Subcutaneous abdominal adipose tissue (tissue), 5 donors: ENCODE data around the gene GIMAP7.
A peak's percentile ranks its signal among the peaks of the same experiment; 100 is the strongest.

Source experiments
- H3K27ac ChIP-seq: one replicate; pipeline ENCODE4 v1.7.0; 2013; ENCODE audit warnings: low read depth, mild to moderate bottlenecking, inconsistent platforms, low read length, moderate library complexity
- H3K27me3 ChIP-seq, 5 donors: one replicate each; pipeline ENCODE4 v1.7.0; 2013; ENCODE audit warnings: low read length in 5 of 5, inconsistent platforms in 1 of 5; ENCODE audit not compliant: control insufficient read depth in 5 of 5, insufficient read depth in 4 of 5
- H3K36me3 ChIP-seq, 5 donors: one replicate each; pipeline ENCODE4 v1.7.0; 2013; ENCODE audit warnings: low read length in 5 of 5; ENCODE audit not compliant: control insufficient read depth in 5 of 5, insufficient read depth in 5 of 5
- H3K4me1 ChIP-seq, 5 donors: one replicate each; pipeline ENCODE4 v1.7.0; 2013; ENCODE audit warnings: low read length in 5 of 5, mild to moderate bottlenecking in 3 of 5, moderate library complexity in 1 of 5; ENCODE audit not compliant: control insufficient read depth in 5 of 5, insufficient read depth in 5 of 5
- H3K4me3 ChIP-seq, 5 donors: one replicate each; pipeline ENCODE4 v1.7.0; 2013; ENCODE audit warnings: low read length in 5 of 5, low read depth in 1 of 5
- H3K9ac ChIP-seq, 5 donors: one replicate each; pipeline ENCODE4 v1.7.0; 2013; ENCODE audit warnings: low read length in 5 of 5, mild to moderate bottlenecking in 4 of 5, moderate library complexity in 3 of 5
- H3K9me3 ChIP-seq, 5 donors: one replicate each; pipeline ENCODE4 v1.7.0; 2013; ENCODE audit warnings: low read length in 5 of 5; ENCODE audit not compliant: control insufficient read depth in 5 of 5
- donor health status: healthy.
- donor health status: healthy.
- donor health status: healthy.
- donor health status: healthy.
- donor health status: healthy.

GIMAP7 gene

GRCh38 chr7:150514748-150515222 is at the start of gene GIMAP7:
TSS of gene GIMAP7 (plus strand) at chr7:150514872. CDS start at chr7:150519975, 5,103 bp downstream.
- Histone ChIP-seq H3K27me3 (no peaks in the 10 kb centered on the region), H3K4me1 (peaks cover 0 to 13% (median 0%) of the 10 kb centered on the region in 5 donors), H3K27ac (peak within 1 kb of the TSS; percentile 63)

DNA sequence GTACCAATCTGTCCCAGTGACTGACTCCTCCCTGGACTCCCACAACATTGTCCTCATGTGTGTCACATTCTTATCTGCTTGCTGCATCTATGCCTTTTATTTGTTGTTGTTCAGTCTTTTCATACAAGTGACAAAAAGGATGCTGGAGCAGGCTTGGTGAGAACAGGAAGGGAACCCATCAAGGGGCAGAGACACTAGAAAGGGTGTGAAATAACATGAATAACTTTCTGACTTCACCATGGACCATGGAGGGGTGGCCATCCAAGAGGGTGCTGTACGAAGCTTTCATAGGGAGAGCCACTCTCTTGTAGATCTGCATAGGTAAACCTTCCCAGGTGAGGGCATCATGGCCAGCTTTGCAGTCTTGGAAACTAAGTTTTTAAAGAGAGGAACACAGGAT is 49.7 kb upstream of the GIMAP7 start:
- no peak overlapping the region for H3K9ac ChIP-seq
- peaks cover 5 to 31% (median 28%) of the 10 kb centered on the region in 5 donors for H3K9me3 ChIP-seq
- peaks cover 0 to 25% (median 0%) of the 10 kb centered on the region in 5 donors for H3K4me1 ChIP-seq
- H3K27me3 ChIP-seq, result no peaks in the 10 kb centered on the region
- H3K36me3 ChIP-seq, result peaks cover 0 to 10% (median 5%) of the 10 kb centered on the region in 5 donors
- peak overlapping the region; percentile 13 for H3K27ac ChIP-seq
- H3K4me3 ChIP-seq, result no peak overlapping the region

More at GRCh38 chr7:150514748-150515222, at the start of gene GIMAP7:
- Histone ChIP-seq H3K4me3 (peak within 1 kb of the TSS; percentile 71 to 96 (median 89)), H3K9me3 (peaks cover 0 to 4% (median 0%) of the 10 kb centered on the region in 5 donors), H3K9ac (peak within 1 kb of the TSS; percentile 46 to 91 (median 72)), H3K36me3 (no peaks in the 10 kb centered on the region)

GRCh38 chr7:150465414-150465813 is 49.3 kb upstream of the GIMAP7 start:
- Histone ChIP-seq H3K36me3 (peaks cover 0 to 9% (median 5%) of the 10 kb centered on the region in 5 donors), H3K4me3 (no peak overlapping the region), H3K4me1 (peaks cover 0 to 25% (median 0%) of the 10 kb centered on the region in 5 donors), H3K9ac (no peak overlapping the region), H3K27ac (no peak overlapping the region), H3K9me3 (peaks cover 5 to 28% (median 24%) of the 10 kb centered on the region in 5 donors), H3K27me3 (no peaks in the 10 kb centered on the region)

DNA sequence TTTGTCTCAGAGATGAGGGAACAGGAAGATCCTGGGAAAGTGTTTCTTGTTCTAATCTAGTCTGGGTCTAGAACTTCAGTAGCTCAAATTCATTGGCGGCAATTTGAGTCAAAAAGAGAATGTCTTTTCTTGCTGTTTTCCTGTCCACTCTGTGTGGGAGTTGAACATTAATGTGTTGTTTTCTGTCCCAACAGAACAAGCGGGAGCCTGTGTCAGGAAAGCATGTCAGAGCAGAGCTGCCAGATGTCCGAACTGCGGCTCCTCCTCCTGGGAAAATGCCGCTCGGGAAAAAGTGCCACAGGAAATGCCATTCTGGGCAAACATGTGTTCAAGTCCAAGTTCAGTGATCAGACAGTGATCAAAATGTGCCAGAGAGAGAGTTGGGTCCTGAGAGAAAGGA is 48.2 kb upstream of the GIMAP7 start:
- H3K27me3 ChIP-seq, result no peaks in the 10 kb centered on the region
- H3K27ac ChIP-seq, result peak overlapping the region; percentile 13
- H3K4me3 ChIP-seq, result peak overlapping the region in 3 of 5 donors; percentile 59 to 67 (median 64)
- H3K36me3 ChIP-seq, result peaks cover 0 to 14% (median 10%) of the 10 kb centered on the region in 5 donors
- H3K9me3 ChIP-seq, result peaks cover 3 to 19% (median 13%) of the 10 kb centered on the region in 5 donors
- H3K9ac ChIP-seq, result peak overlapping the region in 1 of 5 donors; percentile 25
- peaks cover 0 to 28% (median 0%) of the 10 kb centered on the region in 5 donors for H3K4me1 ChIP-seq

DNA sequence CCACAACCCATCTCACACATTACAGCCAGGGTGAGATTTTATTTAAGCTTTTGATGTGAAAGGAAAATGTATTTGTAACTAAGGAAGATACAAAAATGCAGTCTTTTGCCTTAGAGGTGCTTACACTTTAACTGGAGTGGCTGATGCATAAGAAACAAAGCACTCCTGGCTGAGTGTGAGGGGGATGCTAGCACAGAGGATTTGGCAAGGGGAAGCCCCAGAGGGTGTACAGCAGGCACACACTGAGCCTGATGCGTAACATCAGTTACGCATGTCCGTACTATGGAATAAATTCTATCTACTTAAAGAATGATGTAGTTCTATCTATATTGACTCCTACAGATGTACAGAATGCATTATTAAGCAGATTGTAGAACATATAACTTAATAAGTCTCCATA is 46.4 kb upstream of the GIMAP7 start:
- Histone ChIP-seq H3K4me1 (peaks cover 0 to 43% (median 0%) of the 10 kb centered on the region in 5 donors), H3K27me3 (no peaks in the 10 kb centered on the region), H3K9ac (peak overlapping the region in 1 of 5 donors; percentile 71), H3K4me3 (peak overlapping the region in 4 of 5 donors; percentile 13 to 67 (median 62)), H3K36me3 (peaks cover 0 to 26% (median 14%) of the 10 kb centered on the region in 5 donors), H3K9me3 (peaks cover 0 to 6% (median 4%) of the 10 kb centered on the region in 5 donors), H3K27ac (peak overlapping the region; percentile 53)

- Histone ChIP-seq H3K36me3 (peaks cover 0 to 44% (median 31%) of the 10 kb centered on the region in 5 donors), H3K4me1 (peaks cover 0 to 54% (median 0%) of the 10 kb centered on the region in 5 donors), H3K27ac (no peak overlapping the region), H3K9ac (no peak overlapping the region), H3K27me3 (no peaks in the 10 kb centered on the region), H3K9me3 (no peaks in the 10 kb centered on the region), H3K4me3 (peak overlapping the region in 1 of 5 donors; percentile 23)
These were observed 42.8 kb upstream of the GIMAP7 start for GRCh38 chr7:150471886-150472285.

DNA sequence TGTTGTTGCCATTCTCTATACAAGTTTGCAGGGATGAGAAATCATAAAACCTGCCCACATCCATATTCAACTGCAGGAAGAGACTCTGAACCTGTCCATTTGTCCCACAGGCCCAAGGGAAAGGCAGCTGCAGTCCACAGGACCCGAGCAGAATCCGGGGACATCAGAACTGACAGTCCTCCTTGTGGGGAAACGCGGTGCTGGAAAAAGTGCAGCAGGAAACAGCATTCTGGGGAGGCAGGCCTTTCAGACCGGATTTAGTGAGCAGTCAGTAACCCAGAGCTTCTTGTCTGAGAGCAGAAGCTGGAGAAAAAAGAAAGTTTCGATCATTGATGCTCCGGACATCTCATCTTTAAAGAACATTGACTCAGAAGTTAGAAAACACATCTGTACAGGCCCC is 40.8 kb upstream of the GIMAP7 start:
- Histone ChIP-seq H3K27me3 (no peaks in the 10 kb centered on the region), H3K9ac (no peak overlapping the region), H3K27ac (no peak overlapping the region), H3K36me3 (peaks cover 0 to 51% (median 42%) of the 10 kb centered on the region in 5 donors), H3K4me1 (peaks cover 0 to 70% (median 0%) of the 10 kb centered on the region in 5 donors), H3K4me3 (peak overlapping the region in 1 of 5 donors; percentile 13), H3K9me3 (no peaks in the 10 kb centered on the region)

DNA sequence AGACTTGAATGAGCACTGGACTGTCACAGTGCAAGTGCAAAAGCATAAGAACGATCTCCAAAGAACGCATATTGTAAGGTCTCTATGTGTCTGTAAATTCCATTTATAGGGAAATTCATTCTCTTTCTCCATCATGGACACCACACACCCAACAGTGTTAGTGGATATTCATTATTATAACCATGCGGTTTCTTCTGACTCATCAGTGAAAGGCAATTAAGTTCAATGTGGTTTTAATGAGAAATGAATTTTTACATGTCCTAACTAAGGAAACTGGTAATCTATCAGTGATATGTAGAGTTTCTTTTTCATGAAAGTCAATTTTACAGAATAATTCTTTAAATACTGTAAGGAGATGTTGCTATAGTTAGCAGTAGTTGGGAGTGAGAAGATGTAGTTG is 38.4 kb upstream of the GIMAP7 start:
- Histone ChIP-seq H3K9me3 (no peaks in the 10 kb centered on the region), H3K9ac (no peak overlapping the region), H3K36me3 (peaks cover 0 to 39% (median 34%) of the 10 kb centered on the region in 5 donors), H3K27me3 (no peaks in the 10 kb centered on the region), H3K4me1 (peaks cover 0 to 84% (median 5%) of the 10 kb centered on the region in 5 donors), H3K27ac (no peak overlapping the region), H3K4me3 (no peak overlapping the region)

DNA sequence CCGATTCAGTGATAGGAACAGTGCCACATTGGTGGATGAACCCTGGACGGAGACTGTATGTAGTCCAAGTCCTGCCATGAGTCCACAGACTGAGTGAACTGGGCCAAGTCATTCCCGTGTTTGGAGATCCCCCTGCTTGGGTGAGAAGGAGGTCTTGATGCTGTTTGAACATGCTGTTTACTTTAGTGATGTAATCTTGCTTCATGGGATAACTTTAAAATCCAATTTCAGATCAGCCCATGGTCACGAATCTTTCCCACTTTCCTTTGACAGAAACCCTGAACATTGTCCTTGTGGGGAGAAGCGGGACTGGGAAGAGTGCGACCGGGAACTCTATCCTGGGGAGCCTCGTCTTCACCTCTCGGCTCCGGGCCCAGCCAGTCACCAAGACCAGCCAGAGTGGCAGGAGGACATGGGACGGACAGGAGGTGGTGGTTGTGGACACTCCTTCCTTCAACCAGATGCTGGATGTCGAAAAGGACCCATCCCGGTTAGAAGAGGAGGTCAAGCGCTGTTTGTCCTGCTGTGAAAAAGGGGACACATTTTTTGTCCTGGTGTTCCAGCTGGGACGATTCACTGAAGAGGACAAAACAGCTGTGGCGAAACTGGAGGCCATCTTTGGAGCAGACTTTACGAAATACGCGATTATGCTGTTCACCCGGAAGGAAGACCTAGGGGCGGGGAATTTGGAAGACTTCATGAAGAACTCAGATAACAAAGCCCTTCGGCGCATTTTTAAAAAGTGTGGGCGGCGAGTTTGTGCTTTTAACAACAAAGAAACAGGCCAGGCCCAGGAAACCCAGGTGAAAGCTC is 37.6 kb upstream of the GIMAP7 start:
- Histone ChIP-seq H3K27ac (no peak overlapping the region), H3K9me3 (no peaks in the 10 kb centered on the region), H3K36me3 (peaks cover 0 to 36% (median 34%) of the 10 kb centered on the region in 5 donors), H3K4me3 (peak overlapping the region in 1 of 5 donors; percentile 24), H3K4me1 (peaks cover 0 to 86% (median 11%) of the 10 kb centered on the region in 5 donors), H3K27me3 (no peaks in the 10 kb centered on the region), H3K9ac (no peak overlapping the region)
